Vagina (tissue), 2 donors: ENCODE data around the gene FBXL14. TPM values are rescaled to one million over a fixed set of nuclear protein-coding genes. Genes with fewer than 3 reads are reported as not detected.

Experiments
- DNase-seq, 2 donors: peaks; one replicate each; pipeline ENCODE4 v3.0.0-alpha.2; 2017; ENCODE audit errors: extremely low spot score in 2 of 2
- H3K27ac ChIP-seq: fragments of 200-600 bp; sonication (generic); one replicate; pipeline ENCODE4 v1.5.1; 2019
- H3K27me3 ChIP-seq: fragments of 200-600 bp; sonication (generic); one replicate; pipeline ENCODE4 v1.5.1; 2019
- H3K36me3 ChIP-seq, 2 donors: fragments of 200-600 bp; sonication (generic); one replicate each; pipeline ENCODE4 v1.5.1; 2017 to 2019
- H3K4me1 ChIP-seq: fragments of 200-600 bp; sonication (generic); one replicate; pipeline ENCODE4 v1.5.1; 2019
- H3K4me3 ChIP-seq, 2 donors: fragments of 200-600 bp; sonication (generic); 1 replicate in 1 of 2; 2 replicates in 1 of 2; pipeline ENCODE4 v1.5.1; 2016 to 2019
- H3K9me3 ChIP-seq: fragments of 200-600 bp; sonication (generic); one replicate; pipeline ENCODE4 v1.5.1; 2019
- POLR2A ChIP-seq, 2 donors: fragments of 450-650 bp; IDR thresholded peaks; one replicate each; pipeline ENCODE4 v1.6.1; 2017; ENCODE audit warnings: antibody characterized with exemption in 2 of 2, mild to moderate bottlenecking in 2 of 2, moderate library complexity in 2 of 2
- POLR2AphosphoS5 ChIP-seq, 2 donors: sonication (generic); formaldehyde crosslinking; IDR thresholded peaks; one replicate each; pipeline ENCODE4 v1.9.0; 2017; ENCODE audit warnings: antibody characterized with exemption in 2 of 2, mild to moderate bottlenecking in 2 of 2, low read depth in 1 of 2; ENCODE audit not compliant: insufficient read depth in 1 of 2
- intact Hi-C: fragments of 100-400 bp; cut with DNase I; formaldehyde crosslinking; loops from one replicate; pipeline ENCODE4 v1.15.1; 2023
- total RNA-seq: library from RNA; depleted of rRNA; stranded (reverse); fragments of >200 nt; gene quantifications from one replicate; pipeline ENCODE4 v1.2.3, GENCODE V29; 2016
- TF ChIP-seq, protein P1 (sequence below), 3 experiments: fragments of 450-650 bp in 2 of 3; fragments of 200-600 bp in 1 of 3; sonication (generic) in 1 of 3; IDR thresholded peaks; one replicate each; pipeline ENCODE4 v1.5.1; 2017 to 2019; ENCODE audit warnings: antibody characterized with exemption in 3 of 3, mild to moderate bottlenecking in 2 of 3, moderate library complexity in 2 of 3

The FBXL14 gene
- total RNA-seq, 1 donor from 2014 or later, result 15.2 TPM

DNA sequence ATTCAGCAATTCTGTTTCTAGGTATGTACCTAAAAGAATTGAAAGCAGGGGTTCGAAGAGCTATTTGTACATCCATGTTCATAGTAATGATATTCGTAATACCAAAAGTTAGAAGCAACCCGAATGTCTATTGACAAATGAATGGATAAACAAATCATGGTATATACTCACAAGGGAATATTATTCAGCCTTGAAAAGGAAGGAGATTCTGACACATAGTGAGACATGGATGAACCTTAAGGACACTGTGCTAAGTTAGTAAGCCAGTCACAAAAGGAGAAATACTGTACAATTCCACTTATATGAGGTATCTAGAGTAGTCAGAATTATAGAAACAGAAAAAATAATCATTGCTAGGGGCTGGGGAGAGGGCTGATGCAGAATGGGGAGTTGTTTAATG, 4.4 kb upstream of the FBXL14 start:
- TF ChIP-seq, protein P1, sequence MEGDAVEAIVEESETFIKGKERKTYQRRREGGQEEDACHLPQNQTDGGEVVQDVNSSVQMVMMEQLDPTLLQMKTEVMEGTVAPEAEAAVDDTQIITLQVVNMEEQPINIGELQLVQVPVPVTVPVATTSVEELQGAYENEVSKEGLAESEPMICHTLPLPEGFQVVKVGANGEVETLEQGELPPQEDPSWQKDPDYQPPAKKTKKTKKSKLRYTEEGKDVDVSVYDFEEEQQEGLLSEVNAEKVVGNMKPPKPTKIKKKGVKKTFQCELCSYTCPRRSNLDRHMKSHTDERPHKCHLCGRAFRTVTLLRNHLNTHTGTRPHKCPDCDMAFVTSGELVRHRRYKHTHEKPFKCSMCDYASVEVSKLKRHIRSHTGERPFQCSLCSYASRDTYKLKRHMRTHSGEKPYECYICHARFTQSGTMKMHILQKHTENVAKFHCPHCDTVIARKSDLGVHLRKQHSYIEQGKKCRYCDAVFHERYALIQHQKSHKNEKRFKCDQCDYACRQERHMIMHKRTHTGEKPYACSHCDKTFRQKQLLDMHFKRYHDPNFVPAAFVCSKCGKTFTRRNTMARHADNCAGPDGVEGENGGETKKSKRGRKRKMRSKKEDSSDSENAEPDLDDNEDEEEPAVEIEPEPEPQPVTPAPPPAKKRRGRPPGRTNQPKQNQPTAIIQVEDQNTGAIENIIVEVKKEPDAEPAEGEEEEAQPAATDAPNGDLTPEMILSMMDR (IDR thresholded peaks at IDR 0.05), result no peak
- TF ChIP-seq POLR2AphosphoS5 (IDR thresholded peaks at IDR 0.05; ENCODE audit: insufficient read depth in 1 of 2, low read depth in 1 of 2) (no peak), POLR2A (IDR thresholded peaks at IDR 0.05) (no peak)
- no peaks in the 10 kb centered on the region for H3K27me3 ChIP-seq
- no peaks in the 10 kb centered on the region for H3K9me3 ChIP-seq

DNA sequence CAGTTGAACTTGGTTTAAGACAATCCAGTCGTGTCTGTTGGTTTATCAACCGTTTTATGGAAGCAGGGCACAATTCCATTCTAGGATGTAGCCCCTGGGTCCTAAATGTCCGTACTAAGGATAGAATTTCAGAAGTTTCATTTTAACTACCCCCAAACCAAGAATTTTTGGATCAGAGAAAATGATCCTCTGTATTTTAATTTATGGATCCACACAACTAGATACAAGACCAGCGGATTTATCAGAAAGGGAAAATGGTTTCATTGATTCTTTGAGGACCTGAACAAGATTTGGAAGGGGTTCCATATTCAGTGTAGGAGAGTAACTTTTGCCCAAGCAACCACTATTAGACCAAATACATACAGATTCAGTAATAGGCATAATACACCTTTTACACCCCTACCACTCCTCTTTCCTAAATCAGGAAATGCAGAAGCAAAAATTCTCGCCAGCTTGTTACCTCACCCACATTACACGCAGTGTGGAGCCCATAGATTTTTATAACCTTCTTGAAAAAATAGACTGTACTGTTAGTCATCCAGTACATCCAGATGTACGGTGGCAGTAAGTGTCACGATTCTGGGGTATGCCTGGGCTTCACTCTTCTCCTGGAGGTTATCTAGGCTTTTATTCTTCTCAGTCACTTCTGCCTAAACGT, 1.4 kb upstream of the FBXL14 start:
- no peak for DNase-seq
- peak overlapping the region; percentile 81 to 95 for H3K4me3 ChIP-seq

More for the DNA sequence above, 4.4 kb upstream of the FBXL14 start:
- intact Hi-C loops, result no loop called here
- no peak for DNase-seq
- Histone ChIP-seq H3K4me3 (no peak overlapping the region), H3K36me3 (no peaks in the 10 kb centered on the region), H3K4me1 (peaks cover 16% of the 10 kb centered on the region), H3K27ac (no peak overlapping the region)

DNA sequence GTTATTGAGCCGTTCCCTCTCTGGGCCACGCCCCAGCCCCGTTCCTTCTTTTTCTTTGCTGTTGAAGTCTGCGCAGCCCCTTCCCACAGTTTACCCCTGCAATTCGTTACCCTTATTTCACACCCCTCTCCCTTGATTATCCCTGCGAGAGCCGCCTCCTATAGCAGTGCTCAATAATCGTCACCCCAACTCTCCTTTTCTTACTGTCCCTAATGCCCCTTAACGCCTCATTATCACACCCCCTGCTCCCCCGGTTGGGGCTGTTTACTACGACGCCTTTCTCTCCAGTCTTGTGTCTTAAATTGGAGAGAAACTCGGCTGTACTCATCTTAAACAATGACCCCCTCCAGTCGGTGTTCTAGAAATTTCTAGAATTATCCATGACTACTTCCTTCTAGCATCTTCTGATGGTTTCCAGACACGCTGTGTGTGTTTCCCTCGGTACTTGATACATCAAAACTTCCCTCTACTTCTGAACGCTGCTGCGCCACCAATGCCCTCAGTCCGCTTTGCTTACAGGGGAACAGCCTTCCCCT, 713 bp upstream of the FBXL14 start:
- intact Hi-C loops, result no loop called here
- Histone ChIP-seq H3K27ac (peak overlapping the region; percentile 98), H3K4me3 (peak overlapping the region; percentile 81 to 95), H3K36me3 (no peaks in the 10 kb centered on the region), H3K9me3 (no peaks in the 10 kb centered on the region), H3K27me3 (no peaks in the 10 kb centered on the region), H3K4me1 (peaks cover 43% of the 10 kb centered on the region)
- no peak for DNase-seq
- peak; percentile 34 to 84 for TF ChIP-seq POLR2AphosphoS5 (IDR thresholded peaks at IDR 0.05; ENCODE audit: insufficient read depth in 1 of 2, low read depth in 1 of 2)
- no peak for TF ChIP-seq POLR2A (IDR thresholded peaks at IDR 0.05)

More for the DNA sequence above, 1.4 kb upstream of the FBXL14 start:
- peaks cover 35% of the 10 kb centered on the region for H3K4me1 ChIP-seq
- no peaks in the 10 kb centered on the region for H3K9me3 ChIP-seq
- intact Hi-C loops, result no loop called here
- H3K27ac ChIP-seq, result peak overlapping the region; percentile 98
- H3K36me3 ChIP-seq, result no peaks in the 10 kb centered on the region
- TF ChIP-seq, protein P1 (IDR thresholded peaks at IDR 0.05), result no peak
- TF ChIP-seq POLR2A (IDR thresholded peaks at IDR 0.05), result no peak
- TF ChIP-seq POLR2AphosphoS5 (IDR thresholded peaks at IDR 0.05; ENCODE audit: insufficient read depth in 1 of 2, low read depth in 1 of 2), result no peak
- H3K27me3 ChIP-seq, result no peaks in the 10 kb centered on the region

DNA sequence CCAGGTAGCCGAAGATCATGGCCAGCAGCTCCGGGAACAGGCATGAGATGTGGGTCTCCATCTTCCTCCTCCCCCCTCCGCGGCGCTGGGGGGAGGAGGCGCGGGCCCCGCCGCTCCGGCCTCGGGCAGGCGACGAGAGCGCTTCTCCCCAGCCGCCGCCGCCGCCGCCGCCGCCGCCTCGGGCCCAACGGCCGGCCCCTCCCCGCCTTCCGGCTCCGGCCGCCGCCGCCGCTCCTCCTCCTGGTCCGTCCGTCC, 448 bp downstream of the FBXL14 start:
- Histone ChIP-seq H3K4me3 (peak overlapping the region; percentile 81 to 95), H3K27me3 (no peaks in the 10 kb centered on the region), H3K9me3 (no peaks in the 10 kb centered on the region), H3K36me3 (no peaks in the 10 kb centered on the region), H3K4me1 (peaks cover 53% of the 10 kb centered on the region), H3K27ac (peak overlapping the region; percentile 98)
- no peak for DNase-seq
- TF ChIP-seq POLR2A (IDR thresholded peaks at IDR 0.05) (peak in 1 of 2 donors; percentile 46), POLR2AphosphoS5 (IDR thresholded peaks at IDR 0.05; ENCODE audit: insufficient read depth in 1 of 2, low read depth in 1 of 2) (peak in 1 of 2 donors; percentile 35)
- TF ChIP-seq, protein P1 (IDR thresholded peaks at IDR 0.05), result no peak
- intact Hi-C loops, result no loop called here

DNA sequence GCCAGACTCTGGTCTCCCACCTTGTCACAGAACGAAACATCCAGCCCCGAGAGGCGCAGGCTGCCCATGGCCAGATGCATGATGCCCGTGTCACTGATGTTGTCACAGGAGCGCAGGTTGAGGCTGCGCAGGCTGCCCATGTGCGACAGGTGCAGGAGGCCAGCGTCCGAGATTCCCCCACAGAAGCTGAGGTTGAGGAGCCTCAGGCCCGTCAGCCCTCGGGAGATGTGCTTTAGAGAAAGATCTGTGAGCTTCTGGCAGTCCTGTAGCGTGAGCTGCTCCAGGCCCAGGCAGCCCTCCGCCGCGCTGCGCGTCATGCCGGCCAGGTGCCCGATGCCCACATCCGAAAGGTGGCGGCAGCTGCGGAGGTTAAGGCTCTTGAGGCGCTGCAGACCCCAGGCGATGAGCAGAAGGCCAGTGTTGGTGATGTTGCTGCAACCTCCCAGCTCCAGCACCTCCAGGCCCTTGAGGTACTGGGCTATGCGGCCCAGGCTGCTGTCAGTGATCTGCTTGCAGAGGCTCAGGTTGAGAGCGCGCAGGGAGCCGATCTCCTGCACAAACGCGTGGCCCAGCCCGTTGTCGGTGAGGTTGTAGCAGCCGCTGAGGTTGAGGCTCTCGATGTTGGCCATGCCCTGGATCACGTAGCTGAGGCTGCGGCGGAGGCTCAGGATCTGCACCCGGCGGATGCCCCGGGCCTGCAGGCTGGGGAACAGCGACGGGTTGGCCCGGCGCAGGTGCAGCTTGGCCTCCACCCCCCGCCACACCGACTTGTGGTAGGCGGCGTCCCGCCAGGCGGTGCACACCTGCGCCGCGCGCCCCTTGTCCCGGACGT, 991 bp downstream of the FBXL14 start:
- no peaks in the 10 kb centered on the region for H3K36me3 ChIP-seq
- no peak for DNase-seq
- peak overlapping the region; percentile 81 to 95 for H3K4me3 ChIP-seq
- H3K9me3 ChIP-seq, result no peaks in the 10 kb centered on the region
- peak overlapping the region; percentile 98 for H3K27ac ChIP-seq
- no peaks in the 10 kb centered on the region for H3K27me3 ChIP-seq
- TF ChIP-seq POLR2A (IDR thresholded peaks at IDR 0.05) (no peak), POLR2AphosphoS5 (IDR thresholded peaks at IDR 0.05; ENCODE audit: insufficient read depth in 1 of 2, low read depth in 1 of 2) (peak in 1 of 2 donors; percentile 63)
- TF ChIP-seq, protein P1 (IDR thresholded peaks at IDR 0.05), result no peak
- intact Hi-C loops, result no loop called here
- peaks cover 58% of the 10 kb centered on the region for H3K4me1 ChIP-seq
